HG03520 (cell line): ENCODE data around the gene CARD11.

Source experiments
- ATAC-seq: cut with Tn5 transposase; IDR thresholded peaks from one replicate; pipeline ENCODE4 v1.9.1; 2021; ENCODE audit warnings: mild to moderate bottlenecking, moderate library complexity; ENCODE audit not compliant: unreplicated experiment

The CARD11 gene

GRCh38 chr7:2912684-2913439 is 130.8 kb downstream of the CARD11 start:
- ATAC-seq: no peak

- no peak for ATAC-seq
These were observed 132.2 kb downstream of the CARD11 start for GRCh38 chr7:2911466-2911865.

GRCh38 chr7:2909471-2910039 is 134.1 kb downstream of the CARD11 start:
- no peak for ATAC-seq

- ATAC-seq: no peak
These were observed 134.6 kb downstream of the CARD11 start for GRCh38 chr7:2909043-2909442.

GRCh38 chr7:2908103-2908683 is 135.5 kb downstream of the CARD11 start:
- ATAC-seq: no peak

GRCh38 chr7:2906197-2906931 is 137.3 kb downstream of the CARD11 start:
- ATAC-seq: no peak

- ATAC-seq: no peak
These were observed 138.2 kb downstream of the CARD11 start for GRCh38 chr7:2905500-2905899.

GRCh38 chr7:2905027-2905426 is 138.6 kb downstream of the CARD11 start:
- no peak for ATAC-seq

- no peak for ATAC-seq
These were observed 139.5 kb downstream of the CARD11 start for GRCh38 chr7:2904202-2904601.

- ATAC-seq: no peak
These were observed 139.9 kb downstream of the CARD11 start for GRCh38 chr7:2903682-2904162.

- ATAC-seq: no peak
These were observed 146.6 kb downstream of the CARD11 start for GRCh38 chr7:2897023-2897422.

- no peak for ATAC-seq
These were observed 147.5 kb downstream of the CARD11 start for GRCh38 chr7:2896131-2896530.

GRCh38 chr7:2894118-2894940 is 149.3 kb downstream of the CARD11 start:
- peak; percentile 61 for ATAC-seq

GRCh38 chr7:2893411-2893861 is 150.2 kb downstream of the CARD11 start:
- ATAC-seq: no peak

- ATAC-seq: no peak
These were observed 151.1 kb downstream of the CARD11 start for GRCh38 chr7:2892549-2892948.

GRCh38 chr7:2887816-2888215 is 155.9 kb downstream of the CARD11 start:
- no peak for ATAC-seq

- ATAC-seq: no peak
These were observed 156.8 kb downstream of the CARD11 start for GRCh38 chr7:2886900-2887299.

- ATAC-seq: no peak
These were observed 157.3 kb downstream of the CARD11 start for GRCh38 chr7:2886391-2886790.

- ATAC-seq: no peak
These were observed 159.5 kb downstream of the CARD11 start for GRCh38 chr7:2884161-2884560.

- no peak for ATAC-seq
These were observed 160.6 kb downstream of the CARD11 start for GRCh38 chr7:2883101-2883500.

- no peak for ATAC-seq
These were observed 161.6 kb downstream of the CARD11 start for GRCh38 chr7:2882111-2882510.
